ENCODE measurements around the gene TICRR.
A peak's percentile ranks its signal among the peaks of the same experiment; 100 is the strongest.

The TICRR gene

DNA sequence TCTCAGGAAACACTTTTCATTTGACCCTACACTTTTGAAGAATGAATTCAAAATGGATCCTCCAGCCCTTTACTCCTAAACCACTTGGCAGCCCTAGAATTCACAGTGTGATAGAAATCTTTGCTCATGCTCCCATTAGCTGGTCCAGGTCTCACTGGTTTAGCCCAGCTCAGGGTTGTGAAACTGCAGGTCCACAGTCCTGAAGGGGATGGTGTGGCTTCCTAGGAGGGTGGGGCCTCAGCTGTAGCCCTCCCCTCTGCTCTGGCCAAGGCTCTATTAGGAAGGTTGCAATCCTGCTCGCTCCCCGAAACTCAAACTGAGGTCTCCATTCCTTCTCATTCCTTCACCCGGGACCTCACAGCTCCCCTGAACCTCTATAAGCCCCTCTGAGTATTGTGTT, 21.6 kb upstream of the TICRR start:
- DNase-seq (ENCODE audit: low read depth), result no peak
- no peak overlapping the region for H3K4me3 ChIP-seq (ENCODE audit: low read length)
- TF ChIP-seq, protein P1, sequence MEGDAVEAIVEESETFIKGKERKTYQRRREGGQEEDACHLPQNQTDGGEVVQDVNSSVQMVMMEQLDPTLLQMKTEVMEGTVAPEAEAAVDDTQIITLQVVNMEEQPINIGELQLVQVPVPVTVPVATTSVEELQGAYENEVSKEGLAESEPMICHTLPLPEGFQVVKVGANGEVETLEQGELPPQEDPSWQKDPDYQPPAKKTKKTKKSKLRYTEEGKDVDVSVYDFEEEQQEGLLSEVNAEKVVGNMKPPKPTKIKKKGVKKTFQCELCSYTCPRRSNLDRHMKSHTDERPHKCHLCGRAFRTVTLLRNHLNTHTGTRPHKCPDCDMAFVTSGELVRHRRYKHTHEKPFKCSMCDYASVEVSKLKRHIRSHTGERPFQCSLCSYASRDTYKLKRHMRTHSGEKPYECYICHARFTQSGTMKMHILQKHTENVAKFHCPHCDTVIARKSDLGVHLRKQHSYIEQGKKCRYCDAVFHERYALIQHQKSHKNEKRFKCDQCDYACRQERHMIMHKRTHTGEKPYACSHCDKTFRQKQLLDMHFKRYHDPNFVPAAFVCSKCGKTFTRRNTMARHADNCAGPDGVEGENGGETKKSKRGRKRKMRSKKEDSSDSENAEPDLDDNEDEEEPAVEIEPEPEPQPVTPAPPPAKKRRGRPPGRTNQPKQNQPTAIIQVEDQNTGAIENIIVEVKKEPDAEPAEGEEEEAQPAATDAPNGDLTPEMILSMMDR (conservative IDR thresholded peaks at IDR 0.05; ENCODE audit: low read length), result no peak

DNA sequence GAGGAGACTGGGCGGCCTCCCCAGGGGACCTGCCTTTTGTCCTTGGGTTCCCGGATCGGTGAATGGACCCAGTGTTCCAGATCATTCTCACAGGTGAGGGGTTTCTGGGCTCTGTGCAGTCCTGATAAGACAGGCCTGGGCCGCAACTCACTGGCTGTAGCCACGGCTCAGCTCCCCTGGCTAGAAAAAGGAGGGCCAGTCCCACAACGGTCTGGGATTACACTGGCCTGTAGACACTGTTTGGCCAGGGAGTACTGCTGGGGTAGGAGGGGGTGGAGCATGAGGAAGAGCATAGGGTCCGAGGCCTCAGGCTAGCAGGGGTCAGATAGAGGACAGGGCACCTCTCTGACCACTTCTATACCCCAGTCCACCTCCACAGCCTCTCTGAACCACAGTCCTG, 21.0 kb upstream of the TICRR start:
- no peak overlapping the region for H3K4me3 ChIP-seq (ENCODE audit: low read length)
- DNase-seq (ENCODE audit: low read depth), result no peak
- TF ChIP-seq, protein P1 (conservative IDR thresholded peaks at IDR 0.05; ENCODE audit: low read length), result no peak

DNA sequence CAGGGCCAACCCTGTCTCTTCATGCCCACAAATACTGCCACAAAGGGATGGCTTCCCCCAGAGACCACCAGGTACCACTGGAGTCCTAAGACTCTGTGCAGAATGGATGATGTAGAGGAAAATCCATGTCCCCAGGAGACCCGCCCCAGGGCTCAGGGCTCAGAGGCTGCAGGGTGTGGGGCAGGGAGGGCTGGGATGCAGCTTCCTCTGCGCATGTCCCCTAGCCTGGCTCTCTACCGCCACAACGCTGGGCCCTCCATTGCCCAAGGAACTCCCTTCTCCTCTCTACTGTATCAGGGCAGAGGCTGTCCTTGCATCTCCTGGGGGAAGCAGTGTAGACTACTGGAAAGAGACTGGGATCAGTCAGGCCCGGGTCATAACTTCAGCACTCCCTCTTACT, 19.5 kb upstream of the TICRR start:
- DNase-seq (ENCODE audit: low read depth), result no peak
- no peak overlapping the region for H3K4me3 ChIP-seq (ENCODE audit: low read length)
- TF ChIP-seq, protein P1 (conservative IDR thresholded peaks at IDR 0.05; ENCODE audit: low read length), result no peak

DNA sequence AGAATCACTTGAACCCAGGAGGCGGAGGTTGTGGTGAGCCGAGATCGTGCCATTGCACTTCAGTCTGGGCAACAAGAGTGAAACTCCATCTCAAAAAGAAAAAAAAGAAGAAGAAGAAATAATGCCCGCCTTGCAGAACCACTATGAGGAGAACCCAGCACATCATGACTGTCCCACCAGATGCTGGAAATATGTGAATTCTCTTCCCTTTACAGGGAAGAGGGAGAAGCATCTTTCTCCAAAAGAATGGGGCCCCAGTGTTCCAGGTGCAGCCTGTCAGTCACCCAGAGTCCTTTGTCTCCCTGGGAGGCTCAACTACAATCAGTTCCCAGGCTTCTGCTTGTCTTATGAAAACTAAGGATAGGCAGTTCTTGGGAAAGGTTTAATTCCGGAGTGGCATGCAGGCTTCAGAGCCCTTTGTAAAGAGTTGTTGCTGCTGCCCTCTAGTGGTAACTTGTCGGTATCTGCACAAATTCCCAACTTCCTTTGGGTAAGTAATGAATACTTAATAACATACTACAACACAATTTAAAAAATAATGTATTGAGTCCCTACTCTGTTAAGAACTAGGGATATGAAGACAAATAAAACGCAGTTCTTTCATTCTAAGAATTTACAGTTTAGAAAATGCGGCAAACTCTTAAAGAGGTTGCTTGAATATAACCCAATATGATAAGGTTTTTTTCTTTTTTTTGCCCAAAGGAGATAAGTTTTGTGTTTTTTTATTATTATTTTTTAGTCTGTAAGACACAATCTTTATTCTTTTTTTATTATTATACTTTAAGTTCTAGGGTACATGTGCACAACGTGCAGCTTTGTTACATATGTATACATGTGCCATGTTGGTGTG, 18.6 kb upstream of the TICRR start:
- TF ChIP-seq, protein P1 (conservative IDR thresholded peaks at IDR 0.05; ENCODE audit: low read length), result peak; percentile 87
- peak; percentile 71 for DNase-seq (ENCODE audit: low read depth)
- no peak overlapping the region for H3K4me3 ChIP-seq (ENCODE audit: low read length)

DNA sequence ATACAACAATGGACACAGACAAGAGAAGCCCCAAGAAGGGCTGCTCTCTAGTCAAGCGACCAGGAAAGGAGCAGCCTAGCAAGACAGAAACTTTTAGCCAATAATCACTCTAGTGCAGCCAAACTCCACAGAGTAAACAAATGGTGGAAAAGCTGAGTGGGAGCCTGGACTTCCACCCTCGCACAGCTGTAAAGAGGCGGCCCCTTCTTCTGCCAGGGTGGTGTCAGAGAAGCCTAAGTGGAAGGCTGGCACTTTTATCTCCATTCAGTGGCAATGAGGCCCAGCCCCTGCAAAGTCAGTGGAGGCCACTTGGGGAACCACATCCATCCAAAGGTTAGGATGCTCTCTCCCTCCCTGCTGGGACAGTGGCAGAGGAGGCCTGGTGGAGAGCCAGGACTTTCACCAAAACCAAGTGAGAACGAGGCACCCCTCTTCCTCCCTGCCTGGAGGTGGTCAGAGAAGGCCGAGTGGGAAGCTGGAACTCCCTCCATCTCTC, 15.5 kb upstream of the TICRR start:
- TF ChIP-seq, protein P1 (conservative IDR thresholded peaks at IDR 0.05; ENCODE audit: low read length), result no peak
- DNase-seq (ENCODE audit: low read depth), result no peak
- H3K4me3 ChIP-seq (ENCODE audit: low read length), result no peak overlapping the region

DNA sequence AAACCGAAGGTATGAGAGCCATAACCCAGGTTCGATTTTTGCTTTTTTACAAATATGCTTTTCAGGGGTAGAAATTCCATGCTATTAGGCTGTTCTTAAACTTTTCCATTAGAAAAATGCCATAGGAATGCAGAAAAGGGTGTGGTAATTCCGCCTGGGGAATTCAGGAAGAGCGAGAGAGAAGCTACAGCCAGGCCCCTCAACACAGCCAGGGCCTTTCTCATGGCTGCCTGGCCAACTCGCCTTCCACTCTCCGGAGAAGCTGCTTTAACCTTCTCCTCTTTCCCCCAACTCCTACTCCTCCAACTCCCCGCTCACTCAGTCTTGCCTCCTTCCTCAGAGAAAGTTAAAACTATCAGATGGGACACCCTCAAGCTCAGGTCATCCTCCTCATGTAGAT, 9.1 kb upstream of the TICRR start:
- no peak overlapping the region for H3K4me3 ChIP-seq (ENCODE audit: low read length)
- DNase-seq (ENCODE audit: low read depth), result peak; percentile 16
- TF ChIP-seq, protein P1 (conservative IDR thresholded peaks at IDR 0.05; ENCODE audit: low read length), result no peak

Measured in AG10803 (cell line).